CD4-positive, alpha-beta T cell treated with Interleukin-12 subunit alpha and Interleukin-12 subunit beta, for 1 hour (primary cell): ENCODE measurements around the gene GDF15.
"Not testable (repeated sequence)": the region's sequence is repeated elsewhere in the genome, so short reads cannot be mapped to it uniquely, and the experiment has no call there.

ENCODE experiments used
- DNase-seq: peaks from one replicate; pipeline ENCODE4 v3.0.0-alpha.2; 2020

GDF15 gene

DNA sequence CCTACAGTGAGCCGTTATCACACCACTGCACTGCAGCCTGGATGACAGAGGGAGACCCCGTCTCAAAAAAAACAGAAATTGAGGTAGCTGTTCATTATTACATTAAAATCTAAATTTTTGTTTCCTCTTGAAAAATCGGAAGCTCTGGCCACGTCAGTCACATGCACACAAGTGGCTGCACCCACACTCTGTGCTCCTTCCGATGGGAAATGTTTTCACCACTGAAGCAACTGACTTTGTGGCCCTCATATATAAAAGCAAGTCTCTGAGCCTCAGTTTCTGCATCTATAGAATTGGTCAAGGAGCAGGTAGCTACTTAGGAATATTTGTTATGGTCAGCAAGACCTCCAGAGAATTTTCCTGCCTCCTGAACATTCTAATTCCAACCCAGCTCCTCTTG, 7.0 kb downstream of the GDF15 start:
- no peak for DNase-seq

DNA sequence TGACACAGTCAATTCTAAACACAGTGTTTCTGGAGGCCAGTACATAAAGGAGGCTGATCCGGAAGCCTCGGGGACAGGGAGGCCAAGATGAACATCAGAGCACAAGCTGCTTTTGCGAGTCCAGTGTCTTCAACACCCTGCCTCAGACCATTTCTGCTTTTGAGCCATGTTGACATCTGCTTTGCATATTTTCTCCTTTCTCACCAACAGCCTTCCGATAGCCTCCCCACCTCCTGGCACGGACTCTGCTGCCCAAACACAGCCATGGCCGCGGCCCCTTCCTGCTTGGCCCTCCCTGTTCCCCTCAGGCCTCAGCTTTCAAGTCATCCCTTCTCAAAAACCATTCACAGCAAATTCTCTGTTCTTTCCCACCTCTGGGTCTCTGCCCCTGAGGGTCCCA, 7.9 kb downstream of the GDF15 start:
- DNase-seq = no peak

DNA sequence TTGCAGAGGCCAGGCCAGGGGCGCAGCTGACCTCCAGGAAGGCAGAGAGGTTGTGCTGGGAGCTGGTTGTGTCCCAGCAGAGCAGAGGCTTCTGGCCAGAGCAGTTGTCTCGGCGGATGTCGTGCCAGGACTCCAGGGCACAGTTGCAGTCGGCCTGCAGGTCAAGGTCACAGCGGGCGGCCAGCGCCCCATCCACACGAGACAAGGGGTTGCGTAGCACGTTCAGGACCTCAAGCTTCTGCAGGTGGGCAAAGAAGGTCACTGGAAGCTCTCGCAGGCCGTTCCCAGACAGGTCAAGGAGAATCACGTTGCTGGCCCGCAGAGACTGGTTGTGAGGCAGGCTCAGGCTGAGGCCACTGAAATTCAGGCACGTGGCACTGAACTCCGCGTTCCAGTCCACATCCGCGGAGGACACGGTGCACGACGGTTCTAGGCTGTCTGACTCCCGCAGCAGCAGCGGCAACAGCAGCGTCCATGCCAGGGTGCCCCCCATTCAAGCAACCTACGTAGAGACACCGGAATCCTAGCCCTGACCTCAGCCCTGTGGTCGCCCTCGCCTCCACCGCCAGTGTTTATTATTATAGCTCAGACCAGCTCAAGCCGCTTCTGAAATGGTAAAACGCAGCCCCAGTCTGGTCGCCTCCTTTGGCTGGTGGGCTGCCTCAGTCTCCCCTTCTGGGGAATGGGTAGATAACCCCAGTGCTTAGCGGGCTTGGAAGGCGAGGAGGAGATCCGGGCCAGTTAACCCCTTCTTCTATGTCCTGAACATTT, 10.7 kb downstream of the GDF15 start:
- no peak for DNase-seq

DNA sequence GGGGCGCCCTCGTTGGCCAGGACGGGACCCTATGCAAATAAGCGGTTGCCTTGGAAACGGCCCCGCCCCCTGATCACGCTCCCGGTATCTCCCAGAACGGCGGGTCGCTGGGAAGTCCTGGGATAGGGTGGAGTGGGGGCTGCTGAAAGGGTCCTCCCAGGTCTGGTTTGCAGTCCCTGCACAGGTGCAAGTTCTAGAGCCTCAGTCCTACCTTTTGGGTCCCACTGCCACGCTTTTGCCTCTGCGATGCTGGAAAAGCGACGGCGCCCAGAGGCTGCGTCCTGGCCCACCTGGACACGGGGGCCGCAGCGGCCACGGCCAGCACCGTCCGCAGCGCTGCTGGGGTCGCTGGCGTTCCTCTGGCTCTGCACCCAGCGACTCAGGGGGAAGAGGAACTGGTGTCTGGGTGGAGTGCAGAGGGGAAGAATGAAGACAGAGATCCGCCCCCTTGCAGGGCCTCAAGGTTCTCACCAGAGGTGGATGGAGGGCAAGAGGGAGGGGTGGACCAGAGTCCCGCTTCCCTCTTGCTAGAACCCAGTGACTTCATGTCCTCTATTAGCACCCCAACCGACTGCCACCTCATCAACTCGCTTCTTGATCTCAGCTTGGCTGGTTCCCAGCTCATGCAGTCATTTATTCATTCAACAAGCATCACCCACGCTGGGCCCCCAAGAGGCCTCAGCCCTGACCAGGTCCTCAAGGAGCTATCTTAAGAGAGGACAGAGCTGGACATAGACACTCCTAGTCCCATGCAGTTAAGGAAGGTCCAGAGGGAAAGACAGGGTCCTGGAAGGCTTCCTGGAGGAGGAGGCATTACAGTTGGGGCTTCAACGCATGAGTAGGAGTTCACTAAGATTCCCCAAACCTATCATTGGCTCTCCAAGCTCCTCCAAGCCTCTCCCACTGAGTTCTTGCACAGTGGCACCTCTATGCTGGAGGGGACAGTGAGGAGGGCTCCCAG, 11.6 kb downstream of the GDF15 start, which contains the start of gene LRRC25:
Gene LRRC25, minus strand, starts transcription at position 381 of the 961 bp plus-strand sequence. CDS start 659 bp downstream, outside the sequence.
- DNase-seq = peak; percentile 35

DNA sequence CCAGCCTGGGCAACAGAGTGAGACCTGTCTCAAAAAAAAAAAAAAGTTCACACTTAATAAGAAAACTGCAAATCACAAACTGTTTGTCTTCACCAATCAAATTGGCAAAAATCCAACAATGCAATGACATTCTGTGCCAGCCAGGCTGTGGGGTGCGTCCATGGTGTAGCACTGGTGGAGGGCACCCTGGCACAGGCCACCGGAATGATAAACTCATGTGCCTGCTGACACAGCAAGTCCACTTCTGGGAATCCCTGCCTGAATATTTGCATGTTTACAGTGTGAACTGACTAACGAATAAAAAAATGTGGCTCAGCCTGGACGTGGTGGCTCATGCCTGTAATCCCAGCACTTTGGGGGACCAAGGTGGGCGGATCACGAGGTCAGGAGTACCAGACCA, 13.1 kb downstream of the GDF15 start:
- DNase-seq = no peak

DNA sequence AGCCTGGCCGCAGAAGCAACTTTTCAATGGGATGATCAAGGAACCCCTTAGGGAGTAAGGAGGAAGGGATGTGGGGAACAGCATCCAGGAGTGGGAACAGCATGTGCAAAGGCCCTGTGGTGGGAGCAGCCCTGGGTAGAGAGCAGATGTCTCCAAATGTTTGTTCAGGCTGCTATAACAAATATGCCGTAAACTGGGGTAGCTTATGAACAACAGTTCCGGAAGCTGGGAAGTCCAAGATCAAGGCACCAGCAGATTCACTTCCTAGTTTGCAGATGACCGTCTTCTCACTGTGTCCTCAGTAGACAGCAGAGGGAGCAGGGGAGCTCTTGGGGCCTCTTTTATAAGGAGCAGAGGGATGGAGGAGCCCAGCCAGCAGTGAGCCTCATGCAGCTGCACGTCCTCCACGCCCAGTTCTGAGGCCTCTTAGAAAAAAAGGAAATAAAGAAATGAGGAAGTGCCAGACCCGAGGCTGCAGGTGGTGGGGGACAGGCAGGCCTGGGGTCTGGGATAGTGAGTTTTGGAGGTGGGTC, 15.7 kb downstream of the GDF15 start:
- DNase-seq = no peak

DNA sequence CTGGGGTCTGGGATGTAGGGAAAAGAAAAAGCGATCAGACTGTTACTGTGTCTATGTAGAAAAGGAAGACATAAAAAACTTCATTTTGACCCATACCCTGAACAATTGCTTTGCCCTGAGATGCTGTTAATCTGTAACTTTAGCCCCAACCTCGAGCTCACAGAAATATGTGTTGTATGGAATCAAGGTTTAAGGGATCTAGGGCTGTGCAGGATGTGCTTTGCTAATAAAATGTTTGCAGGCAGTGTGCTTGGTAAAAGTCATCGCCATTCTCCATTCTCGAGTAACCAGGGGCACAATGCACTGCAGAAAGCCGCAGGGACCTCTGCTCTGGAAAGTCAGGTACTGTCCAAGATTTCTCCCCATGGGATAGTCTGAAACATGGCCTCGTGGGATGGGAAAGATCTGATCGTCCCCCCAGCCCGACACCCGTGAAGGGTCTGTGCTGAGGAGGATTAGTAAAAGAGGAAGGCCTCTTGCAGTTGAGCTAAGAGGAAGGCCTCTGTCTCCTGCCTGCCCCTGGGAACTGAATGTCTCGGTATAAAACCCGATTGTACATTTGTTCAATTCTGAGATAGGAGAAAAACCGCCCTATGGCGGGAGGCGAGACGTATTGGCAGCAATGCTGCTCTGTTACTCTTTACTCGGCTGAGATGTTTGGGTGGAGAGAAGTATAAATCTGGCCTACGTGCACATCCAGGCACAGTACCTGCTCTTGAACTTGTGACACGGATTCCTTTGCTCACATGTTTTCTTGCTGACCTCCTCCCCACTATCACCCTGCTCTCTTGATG, 16.7 kb downstream of the GDF15 start:
- not testable (repeated sequence) for DNase-seq

DNA sequence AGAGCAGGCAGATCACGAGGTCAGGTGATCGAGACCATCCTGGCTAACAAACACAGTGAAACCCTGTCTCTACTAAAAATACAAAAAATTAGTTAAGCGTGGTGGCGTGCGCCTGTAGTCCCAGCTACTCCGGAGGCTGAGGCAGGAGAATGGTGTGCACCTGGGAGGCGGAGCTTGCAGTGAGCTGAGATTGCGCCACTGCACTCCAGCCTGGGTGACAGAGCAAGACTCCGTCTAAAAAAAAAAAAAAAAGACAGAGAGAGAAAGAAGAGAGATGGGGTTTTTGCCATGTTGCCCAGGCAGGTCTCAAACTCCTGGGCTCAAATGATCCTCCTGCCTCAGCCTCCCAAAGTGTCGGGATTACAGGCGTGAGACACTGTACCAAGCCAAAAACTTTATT, 19.8 kb downstream of the GDF15 start:
- DNase-seq = not testable (repeated sequence)

DNA sequence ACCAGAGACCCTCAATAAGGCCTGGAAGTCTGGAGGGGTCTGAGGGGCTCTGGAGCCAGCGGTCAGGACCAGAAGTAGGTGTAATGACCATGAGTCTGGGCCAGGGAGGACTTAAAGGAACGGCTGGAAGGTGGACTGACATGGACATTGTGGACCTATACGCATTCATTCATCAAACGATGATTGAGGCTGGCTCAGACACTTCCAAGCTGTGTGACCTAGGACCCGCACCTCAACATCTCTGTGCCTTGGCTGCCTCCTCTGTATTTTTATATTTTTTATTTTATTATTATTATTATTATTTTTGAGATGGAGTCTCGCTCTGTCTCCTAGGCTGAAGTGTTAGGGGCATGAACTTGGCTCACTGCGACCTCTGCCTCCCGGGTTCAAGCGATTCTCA, 20.8 kb downstream of the GDF15 start:
- no peak for DNase-seq

DNA sequence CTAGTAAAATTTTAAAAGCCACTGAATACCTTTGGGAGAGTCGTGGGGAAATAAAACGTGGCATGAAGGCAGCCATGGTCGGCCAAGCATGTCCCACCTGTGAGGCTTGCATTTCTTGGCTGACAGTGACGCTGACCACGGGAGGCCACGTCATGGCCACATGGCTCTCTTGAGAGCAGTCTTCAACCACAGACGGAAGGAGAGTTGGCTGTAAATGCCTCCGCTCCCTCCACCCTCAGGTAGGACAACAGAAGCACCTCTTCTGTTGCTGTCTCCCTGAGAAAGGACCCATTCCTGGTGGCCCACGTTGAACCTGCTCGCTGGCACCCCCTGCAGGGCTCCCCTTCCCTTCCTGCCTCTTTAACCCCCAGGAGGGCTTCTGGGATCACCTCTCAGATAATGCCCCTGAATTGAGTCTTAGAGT, 22.1 kb downstream of the GDF15 start:
- no peak for DNase-seq

DNA sequence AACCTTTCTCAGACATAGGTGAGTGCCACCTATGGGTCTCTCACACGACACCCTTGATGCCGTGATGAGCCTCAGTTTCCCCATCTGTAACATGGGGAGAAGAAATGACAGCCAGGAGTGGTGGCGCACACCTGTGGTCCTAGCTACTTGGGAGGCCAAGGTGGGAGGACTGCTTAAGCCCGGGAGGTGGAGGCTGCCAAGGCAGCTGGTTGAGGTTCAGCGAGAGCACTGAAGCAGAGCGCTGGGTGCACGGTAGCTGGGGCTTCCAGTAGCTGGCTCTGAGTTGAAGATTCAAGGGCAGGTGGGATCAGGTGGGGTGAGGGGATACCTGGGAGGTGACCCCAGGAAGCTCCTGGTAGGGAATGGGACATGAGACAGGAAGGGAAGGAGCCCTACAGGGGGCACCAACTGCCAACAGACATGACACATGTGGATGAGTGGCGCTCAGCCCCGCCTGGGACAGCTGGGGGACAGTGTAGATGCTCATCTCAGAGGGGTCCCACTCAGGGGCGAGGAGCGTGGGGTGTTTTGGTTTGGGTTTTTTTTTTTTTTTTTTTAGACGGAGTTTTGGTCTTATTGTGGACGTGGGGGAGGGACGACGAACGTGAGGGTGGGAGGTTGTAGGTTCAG, 26.8 kb downstream of the GDF15 start:
- DNase-seq = no peak

DNA sequence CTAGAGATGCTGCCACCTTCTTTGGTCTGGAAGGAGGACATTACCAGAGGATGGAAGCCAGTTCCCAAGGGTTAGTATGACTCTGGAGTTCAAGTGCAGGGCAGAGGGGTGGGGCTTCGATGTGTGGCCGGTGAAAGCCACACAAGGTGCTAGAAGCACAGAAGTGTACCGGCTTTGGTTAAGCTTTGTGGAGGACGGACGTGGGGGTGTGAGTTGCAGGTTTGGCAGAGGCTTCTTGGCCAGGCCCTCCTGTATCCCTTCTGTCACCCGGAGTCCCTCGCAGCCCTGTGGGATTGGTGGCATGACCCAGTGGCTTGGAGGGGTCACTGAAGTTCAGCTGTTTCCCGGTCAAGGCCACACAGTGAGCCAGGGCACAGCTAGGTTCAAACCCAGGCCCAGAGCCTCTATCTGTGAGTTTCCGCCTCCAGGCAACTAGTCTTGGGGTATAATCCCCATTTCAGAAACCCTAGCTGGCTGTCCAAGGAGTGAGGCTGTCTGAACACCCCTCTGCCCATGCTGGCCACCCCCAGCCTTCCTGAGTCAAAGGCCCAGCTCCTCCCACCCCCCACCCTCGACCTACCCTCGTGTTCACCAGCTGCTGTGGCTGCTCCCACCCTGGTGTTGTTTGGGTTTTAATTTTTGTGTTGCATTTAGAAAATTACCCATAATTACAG, 28.7 kb downstream of the GDF15 start:
- DNase-seq = no peak

DNA sequence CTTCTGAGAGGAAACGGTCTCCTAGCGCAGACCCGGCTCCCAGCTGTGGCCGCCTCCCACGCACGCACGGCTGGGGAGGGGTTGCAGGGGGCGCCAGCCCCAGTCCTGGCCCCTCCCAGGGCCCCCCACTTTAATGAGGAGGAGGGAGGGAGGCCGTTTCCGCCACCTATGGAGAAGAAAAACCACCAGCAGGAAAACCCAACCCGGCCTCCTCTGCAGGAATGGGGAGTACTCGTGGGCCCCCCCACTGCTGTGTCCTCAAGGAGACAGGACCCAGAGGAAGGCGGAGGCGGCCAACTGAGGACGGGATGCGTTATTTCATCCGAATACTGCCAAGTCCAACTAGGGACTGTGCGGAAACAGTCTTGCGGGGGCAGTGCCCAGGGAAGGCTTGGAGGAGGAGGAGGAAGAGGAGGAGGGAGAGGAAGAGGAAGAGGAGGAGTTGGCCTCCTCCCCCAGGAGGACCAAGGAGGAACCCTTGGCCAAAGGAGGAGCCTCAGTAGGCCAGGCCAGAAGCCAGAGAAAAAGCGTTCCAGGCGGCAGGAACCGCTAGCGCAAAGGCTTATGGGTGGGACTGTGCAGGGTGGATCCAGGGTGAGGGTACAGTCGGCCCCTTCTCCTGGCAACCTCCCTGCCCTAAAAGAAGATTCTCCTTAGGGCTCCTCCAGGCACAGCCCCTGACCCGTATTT, 29.4 kb downstream of the GDF15 start:
- no peak for DNase-seq

DNA sequence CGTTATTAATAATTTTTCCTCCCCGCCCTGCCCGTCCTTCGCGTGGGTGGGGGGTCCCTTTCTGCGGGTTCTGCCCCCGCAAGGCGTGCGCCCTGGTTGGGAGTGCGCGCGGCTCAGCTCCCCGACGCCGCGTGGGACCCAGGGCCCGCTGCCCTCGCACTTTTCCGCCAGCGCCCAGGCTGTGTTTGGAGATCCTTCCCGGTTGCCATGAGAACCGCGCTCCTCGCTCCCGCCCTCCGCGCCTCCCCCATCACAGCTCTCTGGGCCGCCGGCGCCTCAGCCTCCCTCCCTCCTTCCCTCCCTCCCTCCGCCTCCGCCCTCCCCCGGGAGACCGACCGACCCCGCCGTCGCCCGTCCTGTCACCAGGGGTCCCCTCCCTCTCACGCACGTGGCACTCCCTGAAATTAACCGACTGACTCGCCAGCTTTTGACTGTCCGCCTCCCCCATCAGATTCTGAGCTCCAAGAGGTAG, 30.9 kb downstream of the GDF15 start:
- peak; percentile 88 for DNase-seq

DNA sequence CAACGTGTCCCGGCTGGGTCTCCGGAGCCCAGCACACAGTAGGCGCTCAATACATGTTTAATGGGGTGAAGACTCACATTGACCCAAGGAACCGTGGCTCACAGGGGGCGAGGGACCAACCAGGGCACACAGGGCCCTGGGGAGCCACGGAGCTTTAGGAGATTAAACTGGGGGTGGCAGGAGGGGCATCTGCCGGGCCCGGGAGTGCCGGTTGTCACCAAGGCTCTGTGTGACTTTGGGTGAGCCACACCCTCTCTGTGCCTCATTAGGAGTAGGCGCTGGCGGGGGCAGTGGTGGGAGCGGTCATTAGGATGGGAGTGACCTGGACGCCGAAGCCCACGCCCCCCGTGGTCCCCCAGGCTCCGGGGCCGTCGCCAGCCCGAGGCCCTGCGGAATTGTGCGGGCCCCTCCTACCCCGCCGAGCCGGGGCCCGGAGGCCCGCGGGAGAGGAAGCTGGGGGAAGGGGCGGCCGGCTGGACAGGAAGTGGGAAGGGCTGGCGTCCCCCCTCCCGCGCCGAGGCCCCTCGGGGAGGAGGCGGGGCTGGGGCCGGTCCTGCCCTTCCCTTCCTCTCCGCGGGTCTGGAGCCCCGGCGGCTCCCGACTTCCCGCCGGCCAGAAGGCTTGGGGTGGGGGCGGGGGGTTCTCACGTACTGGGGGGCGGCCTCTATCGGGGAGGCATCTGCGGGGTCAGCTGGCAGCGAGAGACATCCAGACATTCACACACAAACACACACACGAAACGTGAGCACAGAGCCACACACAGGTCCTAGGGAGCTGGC, 31.5 kb downstream of the GDF15 start:
- DNase-seq = peak; percentile 49

DNA sequence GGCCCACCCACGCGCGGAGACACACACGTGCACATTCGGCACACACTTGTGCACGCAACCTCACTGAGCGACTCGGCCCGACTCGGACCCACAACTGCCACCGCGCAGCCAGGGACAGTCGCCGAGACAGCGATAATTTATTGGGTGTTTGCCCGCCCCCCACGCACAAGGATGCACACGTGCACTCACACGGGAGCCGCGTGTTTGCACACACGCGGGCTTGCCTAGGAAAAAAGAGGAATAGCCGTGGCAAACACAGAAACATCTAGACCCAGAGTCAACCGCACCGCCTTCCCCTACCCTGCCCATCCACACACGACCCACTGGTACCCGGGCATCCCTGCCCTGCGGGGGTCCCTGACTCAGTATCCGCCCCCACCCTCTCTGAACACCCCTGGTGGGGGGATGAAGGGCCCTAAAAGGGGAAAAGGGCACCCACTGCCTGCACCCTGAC, 32.1 kb downstream of the GDF15 start:
- no peak for DNase-seq

DNA sequence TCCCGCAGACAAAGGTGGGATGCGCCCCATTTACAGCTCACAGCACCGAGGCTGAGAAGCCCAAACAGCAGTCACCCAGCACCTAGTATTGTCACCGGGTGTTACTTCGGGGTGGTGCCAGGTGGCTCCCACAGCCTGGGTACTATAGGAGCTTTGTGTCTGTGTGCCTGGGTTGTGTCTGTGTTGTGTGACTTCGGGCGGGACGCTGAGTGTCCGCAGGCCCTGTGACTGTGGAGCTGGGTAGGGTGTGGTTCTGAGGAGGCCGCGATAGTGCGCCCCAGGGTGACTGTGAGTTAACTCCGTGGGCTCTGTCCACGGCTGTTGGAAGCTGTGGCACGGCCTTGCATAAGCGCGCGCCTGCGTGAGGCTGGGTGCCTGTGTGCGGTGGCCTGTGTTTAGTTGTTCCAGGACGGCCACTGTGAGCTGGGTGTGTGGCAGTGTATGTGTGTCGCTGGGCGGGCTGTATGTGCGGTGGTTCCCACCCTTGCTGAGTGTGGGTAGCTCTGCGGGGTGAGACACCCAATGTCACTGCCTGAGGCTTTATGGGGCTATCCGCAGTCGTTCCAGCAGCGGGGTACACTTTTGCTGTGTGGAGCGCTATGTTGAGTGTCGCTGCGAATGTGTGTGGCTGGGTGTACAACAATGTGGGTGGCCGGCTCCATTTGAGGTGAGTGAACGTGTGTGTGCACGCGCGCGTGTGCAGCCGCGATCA, 32.7 kb downstream of the GDF15 start:
- peak; percentile 65 for DNase-seq

DNA sequence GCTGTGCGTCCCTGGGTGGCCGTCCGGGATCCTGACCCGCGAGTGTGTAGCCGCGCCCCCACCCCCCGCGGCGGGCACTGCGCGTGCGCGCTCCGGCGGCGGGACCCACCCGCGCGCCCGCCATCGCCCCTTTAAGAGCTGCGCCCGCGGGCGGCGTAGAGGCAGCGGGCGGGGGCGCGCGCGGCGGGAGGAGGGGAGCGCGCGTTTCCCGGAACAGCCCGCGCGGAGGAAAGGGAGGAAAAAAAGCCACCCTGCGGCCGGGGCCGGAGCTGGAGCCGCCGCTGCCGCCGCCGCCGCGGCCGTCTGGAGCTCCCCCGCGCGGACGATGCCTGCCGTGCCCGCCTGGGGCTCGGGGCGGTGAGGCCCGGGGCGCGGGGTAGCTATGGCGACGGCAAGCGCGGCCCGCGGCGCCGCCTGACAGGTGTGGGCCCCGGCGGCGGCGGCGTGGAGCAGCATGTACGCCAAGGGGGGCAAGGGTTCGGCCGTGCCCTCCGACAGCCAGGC, 33.3 kb downstream of the GDF15 start, which contains the start of gene SSBP4:
Gene SSBP4, plus strand, starts transcription at position 204 of the 504 bp plus-strand sequence. Its CDS starts 251 bp downstream, at position 455.
- peak; percentile 80 for DNase-seq
